Measurements from ENCODE around the gene HSFX3.
"Not testable (repeated sequence)": the region's sequence is repeated elsewhere in the genome, so short reads cannot be mapped to it uniquely, and the experiment has no call there.

HSFX3 gene

DNA sequence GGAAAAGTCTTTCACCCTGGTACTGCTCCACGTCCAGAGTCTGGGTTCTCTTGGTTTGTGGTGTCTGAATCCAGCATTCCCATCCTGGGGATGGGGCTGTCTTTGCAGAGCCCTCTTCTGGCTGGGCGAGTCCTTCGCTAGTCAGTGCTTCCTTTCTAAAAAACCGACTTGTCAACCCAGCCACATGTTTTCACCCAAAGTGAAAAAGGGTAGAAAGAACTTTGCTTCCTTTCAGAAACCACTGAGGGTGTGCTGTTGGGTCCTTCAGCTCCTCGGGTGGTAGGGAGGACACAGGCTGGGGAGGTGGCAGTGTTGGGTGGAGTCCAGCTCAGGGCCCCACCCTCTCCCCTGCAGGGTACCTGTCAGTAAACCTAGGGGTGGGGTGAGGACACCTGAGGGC, 23.8 kb downstream of the HSFX3 start:
- not testable (repeated sequence) for H3K9me3 ChIP-seq (ENCODE audit: control insufficient read depth, low read length); H3K27me3 ChIP-seq (ENCODE audit: control insufficient read depth, insufficient read depth, low read length); H3K4me3 ChIP-seq (ENCODE audit: low read length); H3K36me3 ChIP-seq (ENCODE audit: control insufficient read depth, insufficient read depth, low read length); H3K9ac ChIP-seq (ENCODE audit: low read length)
- peaks cover 13% of the 10 kb centered on the region for H3K4me1 ChIP-seq (ENCODE audit: control insufficient read depth, insufficient read depth, low read length)

- not testable (repeated sequence) for H3K9me3 ChIP-seq (ENCODE audit: control insufficient read depth, low read length); H3K9ac ChIP-seq (ENCODE audit: low read length); H3K27me3 ChIP-seq (ENCODE audit: control insufficient read depth, insufficient read depth, low read length); H3K36me3 ChIP-seq (ENCODE audit: control insufficient read depth, insufficient read depth, low read length); H3K4me3 ChIP-seq (ENCODE audit: low read length)
- H3K4me1 ChIP-seq (ENCODE audit: control insufficient read depth, insufficient read depth, low read length), result peaks cover 13% of the 10 kb centered on the region
Measured at GRCh38 chrX:149525389-149525788, 24.3 kb downstream of the HSFX3 start.

- Histone ChIP-seq H3K27me3 (ENCODE audit: control insufficient read depth, insufficient read depth, low read length) (no peaks in the 10 kb centered on the region), H3K4me3 (ENCODE audit: low read length) (no peak overlapping the region), H3K4me1 (ENCODE audit: control insufficient read depth, insufficient read depth, low read length) (peaks cover 13% of the 10 kb centered on the region), H3K9me3 (ENCODE audit: control insufficient read depth, low read length) (no peaks in the 10 kb centered on the region), H3K9ac (ENCODE audit: low read length) (no peak overlapping the region), H3K36me3 (ENCODE audit: control insufficient read depth, insufficient read depth, low read length) (no peaks in the 10 kb centered on the region)
Measured at GRCh38 chrX:149522916-149523315, 26.8 kb downstream of the HSFX3 start.

DNA sequence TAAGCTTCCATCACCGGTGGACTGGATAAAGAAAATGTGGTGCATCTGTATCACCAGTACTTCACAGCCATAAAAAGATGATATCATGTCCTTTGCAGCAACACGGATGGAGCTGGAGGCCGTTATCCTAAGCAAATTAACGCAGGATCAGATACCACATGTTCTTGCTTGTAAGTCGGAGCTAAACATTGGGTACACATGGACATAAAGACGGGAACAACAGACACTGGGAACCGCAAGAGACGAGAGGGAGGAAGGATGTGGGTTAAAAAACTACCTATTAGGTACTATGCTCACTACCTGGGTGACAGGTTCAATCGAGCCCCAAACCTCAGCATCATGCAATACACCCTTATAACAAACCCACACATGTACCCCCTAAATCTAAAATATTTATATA, 28.3 kb downstream of the HSFX3 start:
- H3K4me1 ChIP-seq (ENCODE audit: control insufficient read depth, insufficient read depth, low read length), result peaks cover 13% of the 10 kb centered on the region
- no peak overlapping the region for H3K9ac ChIP-seq (ENCODE audit: low read length)
- no peak overlapping the region for H3K4me3 ChIP-seq (ENCODE audit: low read length)
- H3K27me3 ChIP-seq (ENCODE audit: control insufficient read depth, insufficient read depth, low read length), result no peaks in the 10 kb centered on the region
- no peaks in the 10 kb centered on the region for H3K36me3 ChIP-seq (ENCODE audit: control insufficient read depth, insufficient read depth, low read length)
- no peaks in the 10 kb centered on the region for H3K9me3 ChIP-seq (ENCODE audit: control insufficient read depth, low read length)

DNA sequence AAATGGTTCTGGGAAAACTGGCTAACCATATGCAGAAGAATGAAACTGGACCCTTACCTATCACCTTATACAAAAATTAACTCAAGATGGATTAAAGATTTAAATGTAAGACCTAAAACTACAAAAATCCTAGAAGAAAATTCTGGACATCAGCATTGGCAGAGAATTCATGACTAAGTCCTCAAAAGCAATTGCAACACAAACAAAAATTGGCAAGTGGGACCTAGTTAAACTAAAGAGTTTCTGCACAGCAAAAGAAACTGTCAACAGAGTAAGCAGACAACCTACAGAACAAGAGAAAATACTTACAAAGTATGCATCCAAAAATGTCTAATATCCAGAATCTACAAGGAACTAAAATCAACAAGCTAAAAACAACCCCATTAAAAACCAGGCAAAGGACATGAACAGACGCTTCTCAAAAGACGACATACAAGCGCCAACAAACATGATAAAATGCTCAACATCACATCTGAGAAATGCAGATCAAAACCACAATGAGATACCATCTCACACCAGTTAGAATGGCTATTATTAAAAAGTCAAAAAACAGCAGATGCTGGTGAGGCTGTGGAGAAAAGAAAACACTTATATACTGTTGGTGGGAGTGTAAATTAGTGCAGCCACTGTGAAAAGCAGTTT, 29.0 kb downstream of the HSFX3 start:
- H3K9me3 ChIP-seq (ENCODE audit: control insufficient read depth, low read length); H3K9ac ChIP-seq (ENCODE audit: low read length); H3K36me3 ChIP-seq (ENCODE audit: control insufficient read depth, insufficient read depth, low read length); H3K4me3 ChIP-seq (ENCODE audit: low read length); H3K27me3 ChIP-seq (ENCODE audit: control insufficient read depth, insufficient read depth, low read length): not testable (repeated sequence)
- H3K4me1 ChIP-seq (ENCODE audit: control insufficient read depth, insufficient read depth, low read length), result peaks cover 13% of the 10 kb centered on the region

DNA sequence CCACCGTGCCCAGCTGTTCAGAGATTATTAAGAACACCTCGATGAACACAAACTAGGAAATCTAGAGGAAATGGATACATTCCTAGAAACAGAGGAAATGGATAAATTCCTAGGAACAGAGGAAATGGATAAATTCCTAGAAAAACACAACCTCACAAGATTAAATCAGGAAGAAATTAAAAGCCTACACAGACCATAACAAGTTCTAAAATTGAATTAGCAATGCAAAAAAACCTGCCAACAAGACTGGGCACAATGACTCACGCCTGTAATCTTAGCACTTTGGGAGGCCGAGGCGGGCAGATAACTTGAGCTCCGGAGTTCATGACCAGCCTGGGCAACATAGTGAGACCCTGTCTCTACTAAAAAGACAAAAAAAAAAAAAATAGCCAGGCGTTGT, 31.5 kb downstream of the HSFX3 start:
- Histone ChIP-seq H3K4me3 (ENCODE audit: low read length) (no peak overlapping the region), H3K4me1 (ENCODE audit: control insufficient read depth, insufficient read depth, low read length) (peaks cover 12% of the 10 kb centered on the region), H3K9me3 (ENCODE audit: control insufficient read depth, low read length) (no peaks in the 10 kb centered on the region), H3K27me3 (ENCODE audit: control insufficient read depth, insufficient read depth, low read length) (no peaks in the 10 kb centered on the region), H3K36me3 (ENCODE audit: control insufficient read depth, insufficient read depth, low read length) (no peaks in the 10 kb centered on the region), H3K9ac (ENCODE audit: low read length) (no peak overlapping the region)

DNA sequence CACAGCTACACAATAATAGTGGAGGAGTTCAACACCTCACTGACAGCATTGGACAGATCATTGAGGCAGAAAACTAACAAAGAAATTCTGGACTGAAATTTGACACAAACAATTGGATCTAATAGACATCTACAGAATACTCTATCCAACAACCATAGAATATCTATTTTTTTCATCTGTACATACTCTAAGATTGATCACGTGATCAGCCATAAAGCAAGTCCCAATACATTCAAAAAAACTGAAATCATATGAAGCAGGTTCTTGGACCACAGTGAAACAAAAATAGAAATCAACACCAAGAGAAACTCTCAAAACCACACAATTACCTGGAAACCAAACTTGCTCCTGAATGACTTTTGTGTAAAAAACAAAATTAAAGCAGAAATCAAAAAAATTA, 32.4 kb downstream of the HSFX3 start:
- Histone ChIP-seq H3K9ac (ENCODE audit: low read length) (no peak overlapping the region), H3K27me3 (ENCODE audit: control insufficient read depth, insufficient read depth, low read length) (no peaks in the 10 kb centered on the region), H3K9me3 (ENCODE audit: control insufficient read depth, low read length) (no peaks in the 10 kb centered on the region), H3K4me3 (ENCODE audit: low read length) (no peak overlapping the region), H3K36me3 (ENCODE audit: control insufficient read depth, insufficient read depth, low read length) (no peaks in the 10 kb centered on the region), H3K4me1 (ENCODE audit: control insufficient read depth, insufficient read depth, low read length) (peaks cover 3% of the 10 kb centered on the region)

- H3K27me3 ChIP-seq (ENCODE audit: control insufficient read depth, insufficient read depth, low read length), result no peaks in the 10 kb centered on the region
- no peaks in the 10 kb centered on the region for H3K4me1 ChIP-seq (ENCODE audit: control insufficient read depth, insufficient read depth, low read length)
- H3K9ac ChIP-seq (ENCODE audit: low read length), result no peak overlapping the region
- H3K4me3 ChIP-seq (ENCODE audit: low read length), result no peak overlapping the region
- H3K9me3 ChIP-seq (ENCODE audit: control insufficient read depth, low read length), result no peaks in the 10 kb centered on the region
- no peaks in the 10 kb centered on the region for H3K36me3 ChIP-seq (ENCODE audit: control insufficient read depth, insufficient read depth, low read length)
Measured at GRCh38 chrX:149516604-149517003, 33.1 kb downstream of the HSFX3 start.

DNA sequence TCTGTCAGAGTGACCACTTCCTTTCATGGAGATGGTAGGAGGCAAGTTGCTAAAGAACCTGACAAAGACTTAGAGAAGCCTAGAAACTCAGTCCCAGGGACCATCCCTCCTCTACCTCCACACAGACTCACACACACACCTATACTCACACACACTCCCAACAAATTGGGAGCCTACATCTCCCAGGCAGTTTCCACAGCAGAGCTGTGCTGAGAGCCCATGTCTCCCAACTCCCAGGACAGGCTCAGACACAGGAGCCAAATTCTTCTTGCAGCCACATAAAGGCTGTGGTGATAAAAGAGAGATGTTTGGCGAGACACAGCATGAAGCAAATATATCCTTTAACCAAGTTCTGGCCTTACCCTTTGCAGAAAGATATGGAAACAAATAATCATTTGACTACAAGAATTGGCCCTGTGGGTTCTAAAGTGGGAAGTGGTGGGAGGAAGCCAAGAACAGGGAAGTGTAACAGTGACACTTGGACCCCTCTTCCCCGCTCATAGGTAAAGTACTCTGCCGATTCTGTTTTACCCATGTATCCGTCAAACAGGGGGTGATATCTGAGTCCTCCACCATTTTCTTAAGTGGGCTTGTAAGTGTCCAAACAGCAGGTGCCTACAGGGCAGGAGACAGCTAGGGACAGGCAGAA, 33.6 kb downstream of the HSFX3 start:
- Histone ChIP-seq H3K27me3 (ENCODE audit: control insufficient read depth, insufficient read depth, low read length) (no peaks in the 10 kb centered on the region), H3K4me1 (ENCODE audit: control insufficient read depth, insufficient read depth, low read length) (no peaks in the 10 kb centered on the region), H3K9me3 (ENCODE audit: control insufficient read depth, low read length) (no peaks in the 10 kb centered on the region), H3K4me3 (ENCODE audit: low read length) (no peak overlapping the region), H3K9ac (ENCODE audit: low read length) (no peak overlapping the region), H3K36me3 (ENCODE audit: control insufficient read depth, insufficient read depth, low read length) (no peaks in the 10 kb centered on the region)

- Histone ChIP-seq H3K9ac (ENCODE audit: low read length) (no peak overlapping the region), H3K4me3 (ENCODE audit: low read length) (no peak overlapping the region), H3K27me3 (ENCODE audit: control insufficient read depth, insufficient read depth, low read length) (peaks cover 10% of the 10 kb centered on the region), H3K4me1 (ENCODE audit: control insufficient read depth, insufficient read depth, low read length) (no peaks in the 10 kb centered on the region), H3K36me3 (ENCODE audit: control insufficient read depth, insufficient read depth, low read length) (no peaks in the 10 kb centered on the region), H3K9me3 (ENCODE audit: control insufficient read depth, low read length) (no peaks in the 10 kb centered on the region)
Measured at GRCh38 chrX:149513825-149514428, 35.8 kb downstream of the HSFX3 start.

- Histone ChIP-seq H3K36me3 (ENCODE audit: control insufficient read depth, insufficient read depth, low read length) (no peaks in the 10 kb centered on the region), H3K4me3 (ENCODE audit: low read length) (no peak overlapping the region), H3K4me1 (ENCODE audit: control insufficient read depth, insufficient read depth, low read length) (no peaks in the 10 kb centered on the region), H3K27me3 (ENCODE audit: control insufficient read depth, insufficient read depth, low read length) (peaks cover 12% of the 10 kb centered on the region), H3K9me3 (ENCODE audit: control insufficient read depth, low read length) (no peaks in the 10 kb centered on the region), H3K9ac (ENCODE audit: low read length) (no peak overlapping the region)
Measured at GRCh38 chrX:149512225-149512885, 37.4 kb downstream of the HSFX3 start.

- Histone ChIP-seq H3K36me3 (ENCODE audit: control insufficient read depth, insufficient read depth, low read length) (no peaks in the 10 kb centered on the region), H3K4me1 (ENCODE audit: control insufficient read depth, insufficient read depth, low read length) (no peaks in the 10 kb centered on the region), H3K4me3 (ENCODE audit: low read length) (no peak overlapping the region), H3K27me3 (ENCODE audit: control insufficient read depth, insufficient read depth, low read length) (peaks cover 12% of the 10 kb centered on the region), H3K9ac (ENCODE audit: low read length) (no peak overlapping the region), H3K9me3 (ENCODE audit: control insufficient read depth, low read length) (no peaks in the 10 kb centered on the region)
Measured at GRCh38 chrX:149511081-149511480, 38.6 kb downstream of the HSFX3 start.
